Lower leg skin (tissue), 3 donors: ENCODE data around the gene PSMD9.

ENCODE experiments used
- CTCF ChIP-seq, 3 donors: fragments of 450-650 bp; IDR thresholded peaks; one replicate each; pipeline ENCODE4 v1.5.1; 2016; ENCODE audit warnings: antibody characterized with exemption in 3 of 3, mild to moderate bottlenecking in 3 of 3, moderate library complexity in 2 of 3
- POLR2A ChIP-seq, 2 donors: fragments of 450-650 bp; IDR thresholded peaks; one replicate each; pipeline ENCODE4 v1.6.1; 2016 to 2017; ENCODE audit warnings: antibody characterized with exemption in 2 of 2, mild to moderate bottlenecking in 1 of 2, moderate library complexity in 1 of 2

- TF ChIP-seq CTCF (IDR thresholded peaks at IDR 0.05) (no peak), POLR2A (IDR thresholded peaks at IDR 0.05) (no peak)
Observed at GRCh38 chr12:121918679-121919038, 30.1 kb downstream of the PSMD9 start.
